ENCODE results near the gene VSTM5.
"Not testable (repeated sequence)": the region's sequence is repeated elsewhere in the genome, so short reads cannot be mapped to it uniquely, and the experiment has no call there.

VSTM5 gene, protein sequence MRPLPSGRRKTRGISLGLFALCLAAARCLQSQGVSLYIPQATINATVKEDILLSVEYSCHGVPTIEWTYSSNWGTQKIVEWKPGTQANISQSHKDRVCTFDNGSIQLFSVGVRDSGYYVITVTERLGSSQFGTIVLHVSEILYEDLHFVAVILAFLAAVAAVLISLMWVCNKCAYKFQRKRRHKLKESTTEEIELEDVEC

DNA sequence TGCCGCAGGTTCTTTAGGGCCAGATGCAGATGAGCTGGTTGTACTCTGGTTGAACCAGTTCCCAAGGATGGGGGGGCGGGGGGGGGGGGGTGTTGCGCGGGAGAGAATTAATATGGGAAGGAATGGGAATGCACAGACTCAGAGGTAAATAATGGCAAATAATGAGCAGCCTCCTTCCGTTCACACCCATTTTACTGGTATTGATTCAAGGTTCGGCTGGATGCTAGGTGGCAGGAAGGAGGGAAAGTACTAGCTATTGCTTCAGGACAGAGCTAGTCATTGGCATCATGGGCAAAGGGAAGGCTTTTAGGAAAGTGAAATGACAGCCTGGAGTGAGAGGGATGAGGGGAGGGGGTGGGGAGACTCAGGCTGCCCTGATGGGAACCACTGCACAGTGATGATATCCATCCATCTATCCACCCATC is at the start of gene VSTM5:
Gene VSTM5, minus strand, starts transcription at position 25 of the 425 bp plus-strand sequence. CDS start 116 bp downstream, outside the sequence.
- no peak for DNase-seq
- in situ Hi-C loops (cut with MboI; ENCODE audit: low pct_unique_long_range_greater_than_20kb, low sequenced_read_pairs): no loop called here

DNA sequence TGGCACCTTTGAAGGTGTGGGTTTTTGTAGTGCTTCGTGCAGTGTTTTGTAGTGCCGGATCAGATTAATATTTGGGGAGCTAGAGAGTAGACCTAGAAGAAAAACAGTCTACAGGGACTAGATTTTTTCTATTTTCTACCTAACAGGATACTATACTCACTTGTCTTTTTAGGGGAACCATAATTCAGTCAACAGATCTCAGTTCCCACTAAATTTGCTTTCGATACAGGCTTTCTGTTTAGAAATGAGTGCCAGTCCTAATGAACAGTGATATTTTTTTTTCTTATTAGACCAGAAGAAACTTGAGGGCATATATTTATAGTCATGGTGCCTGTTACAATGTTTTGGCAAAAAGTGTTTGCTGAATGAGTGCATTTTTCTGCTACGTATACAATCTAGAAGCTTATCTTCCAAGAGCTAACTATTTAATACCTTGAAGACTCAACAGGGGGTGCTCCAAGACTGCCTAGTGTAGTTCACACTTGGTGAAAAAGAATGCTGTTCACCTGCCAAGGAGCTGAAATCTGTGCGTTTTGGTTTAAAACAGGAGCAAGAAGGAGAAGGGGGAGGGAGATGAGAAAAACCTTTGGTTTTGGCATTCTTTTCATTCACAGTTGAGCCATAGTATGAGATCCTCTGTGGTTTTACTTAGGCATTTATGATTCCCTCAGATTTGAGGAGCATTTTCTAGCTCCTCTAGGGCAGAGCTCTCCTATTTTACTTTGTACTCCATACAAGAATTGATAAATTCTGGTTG is 44.9 kb upstream of the VSTM5 start:
- DNase-seq: peak; percentile 36
- in situ Hi-C loops (cut with MboI; ENCODE audit: low pct_unique_long_range_greater_than_20kb, low sequenced_read_pairs): no loop called here

DNA sequence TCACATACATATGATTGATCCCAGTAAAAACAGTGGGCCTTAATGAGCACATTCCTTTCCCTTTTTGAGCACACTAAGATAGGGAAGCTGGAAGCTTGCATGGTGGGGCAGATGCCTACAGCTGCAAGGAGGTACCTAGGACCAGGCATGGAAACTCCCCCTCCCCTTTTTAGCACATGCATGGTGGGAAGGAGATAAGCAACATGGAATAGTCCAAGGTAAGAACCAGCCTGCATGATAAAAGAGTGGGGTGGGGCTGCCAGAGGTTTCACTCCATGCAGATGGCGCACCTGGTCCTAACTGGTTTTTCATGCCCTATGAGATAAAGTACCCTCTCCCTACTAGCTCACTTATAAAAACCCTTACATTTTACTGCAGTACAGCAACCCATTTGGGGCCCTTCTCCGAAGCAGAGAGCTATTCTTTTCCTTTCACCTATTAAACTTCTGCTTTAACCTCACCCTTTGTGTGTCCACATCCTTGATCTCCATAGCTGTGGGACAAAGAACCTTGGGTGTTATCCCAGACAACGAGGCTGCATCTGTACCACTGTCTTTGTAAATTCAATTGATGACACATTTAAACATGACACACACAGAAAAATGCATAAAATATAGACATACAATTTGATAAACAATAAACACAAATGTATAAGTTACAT is 40.1 kb upstream of the VSTM5 start:
- in situ Hi-C loops (cut with MboI; ENCODE audit: low pct_unique_long_range_greater_than_20kb, low sequenced_read_pairs): no loop called here
- DNase-seq: no peak

DNA sequence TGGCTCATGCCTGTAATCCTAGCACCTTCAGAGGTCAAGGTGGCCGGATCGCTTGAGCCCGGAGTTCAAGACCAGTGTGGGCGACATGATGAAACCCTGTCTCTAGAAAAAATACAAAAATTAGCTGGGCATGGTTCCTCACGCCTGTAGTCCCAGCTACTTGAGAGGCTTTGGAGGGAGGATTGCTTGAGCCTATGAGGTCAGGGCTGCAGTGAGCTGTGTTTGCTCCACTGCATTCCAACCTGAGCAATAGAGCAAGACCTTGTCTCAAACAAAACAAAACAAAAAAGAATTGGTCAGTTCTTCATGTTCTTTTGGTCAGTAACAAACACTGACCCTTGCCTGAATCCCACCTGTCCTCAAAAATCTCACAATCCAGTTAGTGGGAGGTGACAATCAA is 36.7 kb upstream of the VSTM5 start:
- in situ Hi-C loops (cut with MboI; ENCODE audit: low pct_unique_long_range_greater_than_20kb, low sequenced_read_pairs): no loop called here

GRCh38 chr11:93879114-93879513 is 28.7 kb upstream of the VSTM5 start:
- DNase-seq; in situ Hi-C loops (cut with MboI; ENCODE audit: low pct_unique_long_range_greater_than_20kb, low sequenced_read_pairs): not testable (repeated sequence)

More for the DNA sequence above, 36.7 kb upstream of the VSTM5 start:
- no peak for DNase-seq

GRCh38 chr11:93875637-93876036 is 25.2 kb upstream of the VSTM5 start:
- no peak for DNase-seq
- in situ Hi-C loops (cut with MboI; ENCODE audit: low pct_unique_long_range_greater_than_20kb, low sequenced_read_pairs): no loop called here

GRCh38 chr11:93871526-93871925 is 21.1 kb upstream of the VSTM5 start:
- no peak for DNase-seq
- in situ Hi-C loops (cut with MboI; ENCODE audit: low pct_unique_long_range_greater_than_20kb, low sequenced_read_pairs): no loop called here

DNA sequence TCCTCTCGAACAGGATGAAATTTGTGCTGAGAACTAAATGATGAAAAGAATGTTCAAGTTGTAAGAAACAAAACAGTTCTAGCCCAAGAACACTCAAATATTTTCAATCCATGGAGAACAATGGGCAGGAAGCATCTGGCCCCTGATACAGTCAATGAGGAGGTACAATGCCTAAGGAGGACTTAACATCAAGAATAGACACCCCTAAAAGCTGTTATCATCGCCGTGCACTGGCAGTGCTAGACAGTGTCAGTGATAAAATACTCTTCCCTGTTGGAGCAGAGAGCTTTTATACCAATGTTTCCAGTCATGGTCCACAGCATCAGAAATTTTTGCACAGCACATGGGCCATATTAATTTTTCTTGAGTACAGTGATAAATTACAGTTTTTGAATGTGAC is 20.2 kb upstream of the VSTM5 start:
- DNase-seq: no peak
- in situ Hi-C loops (cut with MboI; ENCODE audit: low pct_unique_long_range_greater_than_20kb, low sequenced_read_pairs): no loop called here

DNA sequence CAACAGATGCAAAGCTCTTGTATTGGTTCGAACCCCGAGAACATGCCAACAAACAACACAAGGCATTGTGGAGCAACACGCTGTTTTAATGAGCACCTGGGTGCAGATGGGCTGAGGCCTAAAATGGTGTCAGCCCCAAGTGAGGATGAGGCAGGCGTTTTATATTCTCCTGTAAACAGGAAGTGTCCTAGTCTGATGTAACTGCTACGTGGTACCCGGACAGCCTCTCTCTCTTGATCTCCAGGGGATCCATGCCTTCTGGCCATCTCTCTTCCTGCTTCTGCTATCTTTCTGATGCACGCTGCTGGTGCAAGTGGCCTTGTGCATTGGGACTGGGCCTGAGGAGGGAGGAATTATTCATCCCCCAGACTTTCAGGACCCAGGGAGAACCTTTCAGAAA is 19.4 kb upstream of the VSTM5 start:
- DNase-seq: no peak
- in situ Hi-C loops (cut with MboI; ENCODE audit: low pct_unique_long_range_greater_than_20kb, low sequenced_read_pairs): no loop called here

DNA sequence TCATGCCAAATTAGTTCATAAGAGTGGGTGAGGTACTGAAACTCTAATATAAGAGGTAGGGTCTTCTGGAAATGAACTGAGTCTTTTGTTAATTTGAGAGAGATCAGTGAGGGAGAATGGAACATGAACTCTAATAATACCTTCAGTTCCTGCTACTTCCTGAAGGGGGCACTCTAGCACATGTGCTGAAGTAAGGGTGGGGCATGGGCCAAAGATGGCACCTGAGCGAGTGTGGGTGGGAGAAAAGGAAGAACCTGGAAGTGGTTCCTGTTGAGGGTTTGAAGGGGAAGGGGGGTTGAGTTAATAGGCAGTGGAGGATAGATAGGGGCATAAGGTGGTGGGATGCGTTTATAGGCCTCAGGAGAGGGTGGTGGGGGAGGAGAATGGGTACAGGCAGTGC is 18.0 kb upstream of the VSTM5 start:
- DNase-seq: peak; percentile 24
- in situ Hi-C loops (cut with MboI; ENCODE audit: low pct_unique_long_range_greater_than_20kb, low sequenced_read_pairs): not testable (repeated sequence)

GRCh38 chr11:93861808-93862207 is 11.4 kb upstream of the VSTM5 start:
- no peak for DNase-seq
- in situ Hi-C loops (cut with MboI; ENCODE audit: low pct_unique_long_range_greater_than_20kb, low sequenced_read_pairs): no loop called here

GRCh38 chr11:93858121-93858775 is 7.8 kb upstream of the VSTM5 start:
- no peak for DNase-seq
- in situ Hi-C loops (cut with MboI; ENCODE audit: low pct_unique_long_range_greater_than_20kb, low sequenced_read_pairs): no loop called here

DNA sequence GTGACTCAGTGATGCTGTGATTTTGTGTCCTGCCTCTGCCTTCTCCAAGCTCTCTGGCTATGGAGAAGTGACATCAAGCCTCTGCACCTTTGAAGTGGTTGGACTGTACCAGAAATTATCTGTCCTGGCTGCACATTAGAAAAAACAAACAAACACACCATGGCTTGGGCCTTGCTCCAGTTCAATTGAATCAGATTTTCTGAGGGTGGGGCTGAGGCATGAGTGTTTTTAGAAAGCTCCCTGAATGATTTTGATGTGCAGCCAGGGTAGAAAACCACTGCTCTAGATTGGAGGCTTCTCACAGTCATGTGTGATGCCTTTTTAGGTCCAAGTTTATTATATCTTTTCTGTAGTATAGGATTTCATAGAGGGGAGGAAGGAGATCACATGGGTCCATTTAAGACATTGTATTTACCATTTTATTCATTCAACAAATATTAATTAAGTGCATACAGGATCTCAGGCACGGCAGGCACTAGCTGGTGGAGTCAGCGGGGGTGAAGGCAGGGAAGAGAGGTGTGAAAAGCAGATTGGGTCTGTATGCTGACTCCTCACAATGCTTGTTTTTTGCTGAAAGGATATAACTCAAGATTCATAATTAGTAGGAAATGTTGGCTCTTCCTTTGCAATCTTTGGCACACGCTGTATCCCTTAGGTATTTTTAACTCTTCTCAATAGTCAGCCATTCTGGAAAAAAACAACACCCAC is 7.1 kb upstream of the VSTM5 start:
- in situ Hi-C loops (cut with MboI; ENCODE audit: low pct_unique_long_range_greater_than_20kb, low sequenced_read_pairs): no loop called here
- DNase-seq: no peak

DNA sequence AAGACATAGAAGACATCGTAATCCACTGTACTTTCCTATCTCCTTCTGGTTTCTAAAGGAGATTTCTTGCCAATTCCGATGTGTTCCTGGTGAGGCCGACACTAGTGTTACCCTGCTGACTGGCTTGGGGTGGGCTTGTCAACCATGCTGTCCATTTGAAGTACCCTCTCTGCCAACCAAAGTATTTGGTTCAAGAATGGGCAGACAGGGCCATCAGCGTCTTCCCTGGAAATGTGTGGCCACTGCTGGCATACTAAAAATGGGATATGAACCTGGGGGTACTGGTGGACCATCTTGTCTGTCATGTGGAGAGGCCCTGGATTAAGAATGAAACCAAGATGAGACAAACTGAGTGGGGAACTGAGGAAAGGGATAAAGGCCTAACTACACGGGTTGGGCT is 1.8 kb upstream of the VSTM5 start:
- DNase-seq: no peak
- in situ Hi-C loops (cut with MboI; ENCODE audit: low pct_unique_long_range_greater_than_20kb, low sequenced_read_pairs): no loop called here

DNA sequence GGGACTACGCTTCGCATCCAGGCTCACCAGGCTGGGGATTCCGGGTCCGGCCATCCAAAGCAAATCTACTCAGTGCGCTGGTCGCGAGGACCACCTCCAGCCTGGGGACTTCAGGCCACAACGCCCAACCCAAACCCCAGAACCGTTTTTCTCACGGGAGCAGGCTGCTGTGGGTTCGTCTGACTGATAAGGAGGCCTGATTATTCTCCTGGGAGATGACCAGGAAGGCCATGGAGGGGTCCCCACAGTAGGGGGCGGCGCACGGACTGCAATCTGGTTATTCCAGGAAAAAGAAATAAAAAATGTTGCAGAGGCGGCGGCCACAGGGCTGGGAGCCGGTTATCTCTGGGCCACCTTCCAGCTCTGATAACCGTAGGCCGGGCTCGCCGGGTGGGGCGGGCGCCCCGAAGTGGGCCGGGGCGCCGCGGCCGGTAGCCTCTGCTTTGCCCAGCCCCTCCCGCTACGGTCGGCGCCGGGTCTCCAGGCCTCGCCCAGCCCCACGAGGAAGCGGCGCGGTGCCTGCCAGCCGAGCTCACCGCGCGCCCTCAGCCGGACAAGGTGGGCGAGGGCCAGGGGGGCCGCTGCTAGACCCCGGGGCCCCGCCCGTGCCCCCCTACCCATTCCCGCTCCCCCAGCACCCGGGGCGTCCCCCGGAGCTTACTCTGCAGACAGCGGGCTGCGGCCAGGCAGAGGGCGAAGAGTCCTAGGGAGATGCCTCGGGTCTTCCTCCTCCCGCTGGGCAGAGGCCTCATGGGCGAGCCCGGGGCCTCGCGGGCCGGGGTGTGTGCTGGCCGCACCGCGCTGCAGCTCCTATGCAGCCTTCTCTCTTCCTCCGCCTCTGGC is 446 bp downstream of the VSTM5 start:
- in situ Hi-C loops (cut with MboI; ENCODE audit: low pct_unique_long_range_greater_than_20kb, low sequenced_read_pairs): no loop called here
- no peak for DNase-seq

DNA sequence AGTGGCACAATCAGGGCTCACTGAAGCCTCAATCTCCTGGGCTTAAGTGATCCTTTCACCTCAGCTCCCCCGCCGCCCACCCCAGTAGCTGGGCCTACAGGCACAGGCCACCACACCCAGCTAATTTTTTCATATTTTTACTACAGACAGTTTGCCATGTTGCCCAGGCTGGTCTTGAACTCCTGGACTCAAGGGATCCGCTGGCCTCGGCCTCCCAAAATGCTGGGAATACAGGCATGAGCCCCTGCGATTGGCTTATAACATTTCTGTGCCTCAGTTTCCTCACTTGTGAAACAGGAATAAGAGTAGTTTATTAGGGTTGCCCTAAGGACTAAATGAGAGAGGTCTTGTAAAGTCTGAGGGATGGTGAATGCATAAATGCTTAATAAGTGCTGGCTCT is 1.2 kb downstream of the VSTM5 start:
- in situ Hi-C loops (cut with MboI; ENCODE audit: low pct_unique_long_range_greater_than_20kb, low sequenced_read_pairs): no loop called here
- DNase-seq: no peak

- DNase-seq: no peak
- in situ Hi-C loops (cut with MboI; ENCODE audit: low pct_unique_long_range_greater_than_20kb, low sequenced_read_pairs): no loop called here
These were observed 4.0 kb downstream of the VSTM5 start for GRCh38 chr11:93846411-93846810.
